C4-2B (cell line): ENCODE data around the gene HEBP1.

Experiments used
- ZFX ChIP-seq: fragments of 450-650 bp; IDR thresholded peaks from 2 replicates; pipeline ENCODE4 v1.6.1; 2017
- TF ChIP-seq, protein P1 (sequence below): fragments of 450-650 bp; conservative IDR thresholded peaks from 2 replicates; pipeline ENCODE4 v1.5.1; 2017; ENCODE audit warnings: mild to moderate bottlenecking

DNA sequence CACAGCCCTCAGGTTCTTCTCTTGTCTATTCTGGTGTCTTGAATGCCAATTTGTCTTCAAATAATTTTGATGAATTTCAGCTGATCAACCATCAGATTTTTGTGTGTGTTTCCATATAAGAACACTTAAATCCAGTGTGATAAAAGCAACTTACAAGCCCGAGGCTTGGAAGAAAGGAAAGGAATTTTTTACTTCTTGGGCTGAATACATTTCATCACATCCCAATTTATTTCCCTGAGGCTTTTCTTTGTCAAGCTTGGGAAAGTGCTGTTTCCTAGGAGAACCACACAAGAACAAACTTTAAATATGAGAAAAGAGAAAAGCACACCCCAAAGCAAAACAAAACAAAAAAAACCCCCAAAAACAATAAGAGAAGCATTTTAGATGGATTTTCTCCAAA lies 74.7 kb downstream of the HEBP1 start:
- TF ChIP-seq, protein P1, sequence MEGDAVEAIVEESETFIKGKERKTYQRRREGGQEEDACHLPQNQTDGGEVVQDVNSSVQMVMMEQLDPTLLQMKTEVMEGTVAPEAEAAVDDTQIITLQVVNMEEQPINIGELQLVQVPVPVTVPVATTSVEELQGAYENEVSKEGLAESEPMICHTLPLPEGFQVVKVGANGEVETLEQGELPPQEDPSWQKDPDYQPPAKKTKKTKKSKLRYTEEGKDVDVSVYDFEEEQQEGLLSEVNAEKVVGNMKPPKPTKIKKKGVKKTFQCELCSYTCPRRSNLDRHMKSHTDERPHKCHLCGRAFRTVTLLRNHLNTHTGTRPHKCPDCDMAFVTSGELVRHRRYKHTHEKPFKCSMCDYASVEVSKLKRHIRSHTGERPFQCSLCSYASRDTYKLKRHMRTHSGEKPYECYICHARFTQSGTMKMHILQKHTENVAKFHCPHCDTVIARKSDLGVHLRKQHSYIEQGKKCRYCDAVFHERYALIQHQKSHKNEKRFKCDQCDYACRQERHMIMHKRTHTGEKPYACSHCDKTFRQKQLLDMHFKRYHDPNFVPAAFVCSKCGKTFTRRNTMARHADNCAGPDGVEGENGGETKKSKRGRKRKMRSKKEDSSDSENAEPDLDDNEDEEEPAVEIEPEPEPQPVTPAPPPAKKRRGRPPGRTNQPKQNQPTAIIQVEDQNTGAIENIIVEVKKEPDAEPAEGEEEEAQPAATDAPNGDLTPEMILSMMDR, result no peak
- TF ChIP-seq ZFX, result no peak
